OCI-LY3 (cell line): ENCODE data around the gene MAGEB16.

Source experiments
- CTCF ChIP-seq: fragments of 200-600, 300-600 bp; sonication (generic); IDR thresholded peaks from 2 replicates; pipeline ENCODE4 v1.5.1; 2014; ENCODE audit warnings: antibody characterized with exemption, low read length, low read depth
- EZH2phosphoT487 ChIP-seq: fragments of 200-600 bp; shearing (Covaris generic); IDR thresholded peaks from 2 replicates; pipeline ENCODE4 v1.6.1; 2018; ENCODE audit warnings: antibody characterized with exemption, mixed run types, low read depth

DNA sequence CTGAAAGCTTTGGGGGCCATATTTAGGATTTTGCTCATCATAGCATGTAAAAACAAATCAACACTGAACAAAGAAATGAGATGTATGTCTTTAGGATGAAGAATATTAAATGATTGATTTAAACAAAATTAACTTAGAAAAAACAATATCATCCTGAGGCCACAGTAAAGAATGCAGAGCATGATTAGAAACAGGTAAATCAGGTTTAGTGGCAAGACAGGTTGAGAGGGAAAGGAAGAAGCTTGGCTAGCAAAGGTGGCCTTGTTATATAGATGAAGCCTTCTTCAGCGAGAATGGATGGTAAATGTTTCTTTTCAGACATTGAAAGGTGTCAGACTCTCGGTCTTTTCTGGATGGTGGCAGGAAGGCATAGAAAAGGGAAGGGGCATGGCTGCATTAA, 11.9 kb upstream of the MAGEB16 start:
- TF ChIP-seq CTCF (no peak), EZH2phosphoT487 (no peak)
